Right renal cortex interstitium (tissue), 3 donors: ENCODE measurements around the gene CACNA1H. TPM values are rescaled to one million over a fixed set of nuclear protein-coding genes. Genes with fewer than 3 reads are reported as not detected.

Source experiments
- DNase-seq, 3 donors: peaks; one replicate each; pipeline ENCODE4 v3.0.0-alpha.2; 2013; ENCODE audit warnings: low read depth in 3 of 3, low spot score in 2 of 3
- polyA plus RNA-seq, 3 donors: library from polyadenylated mRNA; unstranded; fragments of 120-200 nt; gene quantifications; one replicate each; pipeline ENCODE4 v1.2.1, GENCODE V29; 2013; ENCODE audit not compliant: insufficient read length in 3 of 3

CACNA1H gene
- 10 to 100 TPM; 16.6 to 18.4 (median 16.9) TPM for polyA plus RNA-seq

- DNase-seq: no peak
These were observed at the start of gene CACNA1H for GRCh38 chr16:1152651-1153259. TSS of gene CACNA1H (plus strand) at chr16:1153106. CDS start at chr16:1153738, 632 bp downstream.

DNA sequence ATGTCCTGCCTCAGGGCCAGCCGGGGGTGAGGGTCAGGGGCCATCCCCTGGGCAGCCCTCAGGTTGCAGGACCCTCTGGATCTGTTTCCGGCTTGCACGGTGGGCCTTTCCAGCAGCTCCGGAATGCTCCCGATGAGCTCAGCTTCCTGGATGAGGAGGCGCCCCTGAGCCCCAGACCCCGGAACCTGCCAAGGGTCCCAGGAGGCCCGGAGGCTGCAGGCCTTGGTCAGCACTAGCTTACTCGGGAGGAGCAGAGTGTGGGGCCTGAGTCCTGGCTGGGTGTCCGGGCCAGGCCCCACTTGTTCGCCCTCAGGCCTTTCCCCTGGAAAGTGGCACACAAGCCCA, 49.3 kb upstream of the CACNA1H start:
- no peak for DNase-seq

GRCh38 chr16:1105888-1106620, 46.9 kb upstream of the CACNA1H start:
- no peak for DNase-seq

DNA sequence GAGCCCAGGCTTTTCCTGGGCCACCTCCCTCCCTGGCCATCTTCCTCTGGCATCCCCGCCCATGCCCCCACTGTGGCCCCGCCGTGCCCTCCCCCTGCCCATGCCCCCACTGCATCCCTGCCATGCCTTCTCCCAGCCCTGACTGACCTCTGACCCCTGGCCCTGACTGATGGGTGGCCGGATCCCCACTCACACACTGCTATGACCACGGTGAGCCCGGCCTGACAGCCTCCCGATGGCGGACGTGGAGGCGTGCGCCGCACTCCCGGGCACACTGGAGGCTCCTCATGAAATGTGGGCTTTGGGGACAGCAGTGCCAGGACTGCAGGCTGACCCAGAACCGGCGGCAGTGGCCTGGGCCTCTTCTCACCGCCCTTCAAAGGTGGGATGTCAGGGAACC, 46.2 kb upstream of the CACNA1H start:
- DNase-seq: no peak

DNA sequence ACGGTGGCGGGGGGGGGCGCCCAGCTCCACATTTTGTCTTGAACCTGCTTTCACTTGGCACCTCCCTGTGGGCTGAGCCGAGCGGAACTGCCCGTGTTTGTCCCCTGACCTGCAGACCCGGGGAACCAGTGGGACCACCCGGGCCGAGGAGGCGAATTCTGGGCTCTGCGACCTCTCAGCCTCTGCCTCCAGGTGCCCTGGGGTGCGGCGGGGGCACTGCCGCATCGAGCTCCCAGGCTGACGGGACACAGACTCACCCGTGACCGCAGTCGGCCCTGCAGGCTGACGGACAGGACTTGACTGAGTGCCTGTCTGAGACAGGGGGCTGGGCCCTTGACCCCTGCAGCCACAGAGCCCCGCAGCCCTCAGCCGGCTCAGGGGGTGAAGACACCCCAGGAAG, 45.8 kb upstream of the CACNA1H start:
- no peak for DNase-seq

- no peak for DNase-seq
These were observed 45.2 kb upstream of the CACNA1H start for GRCh38 chr16:1107731-1108130.

GRCh38 chr16:1108299-1109252, 44.3 kb upstream of the CACNA1H start:
- DNase-seq: no peak

GRCh38 chr16:1109648-1110047, 43.3 kb upstream of the CACNA1H start:
- no peak for DNase-seq

- no peak for DNase-seq
These were observed 40.3 kb upstream of the CACNA1H start for GRCh38 chr16:1112506-1113184.

- no peak for DNase-seq
These were observed 39.4 kb upstream of the CACNA1H start for GRCh38 chr16:1113489-1113888.

DNA sequence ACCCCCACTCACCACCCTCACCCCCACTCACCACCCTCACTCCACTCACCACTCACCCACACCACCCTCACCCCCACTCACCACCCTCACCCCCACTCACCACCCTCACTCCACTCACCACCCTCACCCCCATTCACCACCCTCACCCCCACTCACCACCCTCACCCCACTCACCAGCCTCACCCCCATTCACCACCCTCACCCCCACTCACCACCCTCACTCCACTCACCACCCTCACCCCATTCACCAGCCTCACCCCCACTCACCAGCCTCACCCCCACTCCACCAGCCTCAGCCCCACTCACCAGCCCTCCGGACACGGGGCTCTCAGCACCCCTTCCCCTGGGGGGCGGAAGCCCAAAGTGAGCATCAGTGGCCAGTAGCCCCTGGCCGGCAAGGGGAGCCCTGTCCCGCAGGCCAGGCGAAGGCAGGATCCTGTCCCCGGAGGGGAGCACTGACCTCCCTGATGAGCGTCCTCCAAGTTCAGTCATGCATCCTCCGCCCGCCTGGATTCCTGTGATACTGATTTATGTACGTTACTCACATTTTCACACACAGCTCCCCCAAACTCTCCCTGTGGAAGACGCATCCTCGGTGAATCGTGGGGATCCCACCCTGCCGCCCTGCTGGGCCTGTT, 38.9 kb upstream of the CACNA1H start:
- DNase-seq: no peak

DNA sequence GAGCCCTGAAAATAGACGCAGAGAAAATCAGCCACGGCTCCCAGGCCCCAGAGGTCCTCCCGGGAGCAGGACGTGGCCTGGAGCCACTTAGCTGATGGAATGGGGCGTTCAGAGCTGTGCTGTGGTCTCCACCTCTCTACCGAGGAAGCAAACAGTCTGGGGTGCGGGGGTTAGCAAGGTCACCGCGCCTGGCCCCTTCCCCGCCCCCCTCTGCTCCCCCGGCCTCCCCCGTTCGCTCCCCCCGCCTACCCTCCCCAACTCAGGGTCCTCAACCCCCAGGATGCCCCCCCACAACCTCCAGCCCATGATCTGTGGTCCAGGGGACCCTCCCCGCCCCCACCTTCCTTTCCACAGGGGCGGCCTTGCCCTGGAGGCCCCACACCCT, 36.2 kb upstream of the CACNA1H start:
- no peak for DNase-seq

GRCh38 chr16:1117176-1117900, 35.6 kb upstream of the CACNA1H start:
- no peak for DNase-seq

DNA sequence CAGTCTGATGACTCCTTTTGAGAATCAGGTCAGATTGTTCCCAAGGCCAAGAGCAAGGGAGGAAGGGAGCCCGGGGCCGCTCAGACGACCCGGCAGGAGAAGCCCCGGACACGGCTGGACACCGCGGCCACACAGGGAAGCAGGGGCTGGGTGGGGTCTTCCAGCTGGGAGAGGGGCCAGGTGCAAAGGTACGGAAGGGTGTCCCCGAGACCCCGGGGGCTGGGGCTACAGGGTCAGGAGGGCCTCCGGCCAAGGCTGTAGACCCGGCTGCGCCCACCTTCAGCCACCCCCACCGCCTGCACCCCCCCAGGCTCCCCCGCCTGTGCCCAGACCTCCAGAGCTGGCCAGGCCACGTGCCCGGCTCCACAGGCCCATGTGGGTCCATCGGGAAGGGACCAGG, 35.0 kb upstream of the CACNA1H start:
- DNase-seq: no peak

DNA sequence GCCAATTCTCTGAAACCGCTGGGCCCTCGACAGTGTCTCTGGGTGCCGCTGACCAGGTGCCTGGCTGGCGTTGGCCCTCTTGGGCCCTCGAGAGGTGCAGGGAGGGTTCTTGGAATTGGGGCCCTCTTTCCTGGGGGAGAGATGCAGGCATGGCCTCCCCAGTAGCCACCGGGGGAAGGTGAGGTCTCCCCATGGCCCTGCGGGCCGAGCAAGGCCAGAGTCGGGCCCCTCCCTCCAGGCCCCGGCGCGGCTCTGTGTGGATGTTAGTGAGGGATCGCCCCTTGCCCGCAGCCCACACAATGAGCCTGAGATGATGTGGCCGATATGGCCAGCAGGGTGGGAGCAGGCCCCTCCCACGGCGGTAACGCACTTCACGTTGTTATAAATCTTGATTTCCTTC, 33.8 kb upstream of the CACNA1H start:
- DNase-seq: no peak

- no peak for DNase-seq
These were observed 32.9 kb upstream of the CACNA1H start for GRCh38 chr16:1119766-1120576.

DNA sequence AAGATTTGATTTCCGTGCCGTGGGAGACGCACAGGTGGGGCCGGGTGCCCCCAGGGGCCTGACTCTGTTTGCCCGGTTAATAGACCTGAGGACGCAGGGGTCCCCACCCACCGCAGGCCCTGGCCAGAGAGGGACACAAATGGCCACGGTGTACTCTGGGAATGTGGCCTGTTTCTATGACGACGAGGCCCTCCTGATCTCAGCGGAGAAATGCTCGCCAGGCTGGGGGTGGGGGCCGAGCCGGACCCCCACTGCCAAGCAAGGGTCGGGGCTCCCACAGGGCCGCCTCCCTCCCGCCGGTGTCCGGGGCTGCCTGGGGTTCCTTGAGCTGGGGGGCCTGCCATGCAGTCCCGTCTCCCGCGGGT, 32.3 kb upstream of the CACNA1H start:
- no peak for DNase-seq

GRCh38 chr16:1121009-1121408, 31.9 kb upstream of the CACNA1H start:
- DNase-seq: no peak
